Activated CD8-positive, alpha-beta memory T cell treated with anti-CD3 and anti-CD28 coated beads, Interleukin-2, amount 50 U/mL, for 1 hour (primary cell): ENCODE measurements around the gene LRRC71.

ENCODE experiments used
- DNase-seq: peaks from one replicate; pipeline ENCODE4 v3.0.0-alpha.2; 2020; ENCODE audit errors: extremely low read depth

The LRRC71 gene

GRCh38 chr1:156927215-156928042, 7.0 kb downstream of the LRRC71 start:
- DNase-seq, result peak; percentile 20

GRCh38 chr1:156928043-156928602, 7.7 kb downstream of the LRRC71 start:
- DNase-seq, result no peak

GRCh38 chr1:156929596-156930238, 9.3 kb downstream of the LRRC71 start:
- no peak for DNase-seq

DNA sequence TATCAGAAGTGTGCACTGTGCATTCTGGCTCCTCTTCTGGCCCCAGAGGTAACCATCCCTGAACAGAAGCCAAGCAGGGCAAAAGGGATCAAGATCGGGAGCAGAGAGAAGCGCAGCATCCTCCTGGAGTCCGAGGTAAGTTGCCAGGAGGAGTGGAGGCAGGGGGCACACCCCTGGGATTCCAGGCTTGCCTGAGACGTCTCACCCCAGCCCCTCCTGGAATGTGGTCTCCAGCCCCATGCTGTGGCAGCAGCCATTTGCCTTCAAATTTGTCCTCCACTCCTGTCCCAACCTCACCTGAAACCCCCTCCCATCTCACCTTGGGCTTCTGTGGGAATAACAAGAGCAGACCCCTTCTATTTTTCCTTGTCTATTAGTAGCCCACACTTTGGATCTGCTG, 10.1 kb downstream of the LRRC71 start:
- no peak for DNase-seq

DNA sequence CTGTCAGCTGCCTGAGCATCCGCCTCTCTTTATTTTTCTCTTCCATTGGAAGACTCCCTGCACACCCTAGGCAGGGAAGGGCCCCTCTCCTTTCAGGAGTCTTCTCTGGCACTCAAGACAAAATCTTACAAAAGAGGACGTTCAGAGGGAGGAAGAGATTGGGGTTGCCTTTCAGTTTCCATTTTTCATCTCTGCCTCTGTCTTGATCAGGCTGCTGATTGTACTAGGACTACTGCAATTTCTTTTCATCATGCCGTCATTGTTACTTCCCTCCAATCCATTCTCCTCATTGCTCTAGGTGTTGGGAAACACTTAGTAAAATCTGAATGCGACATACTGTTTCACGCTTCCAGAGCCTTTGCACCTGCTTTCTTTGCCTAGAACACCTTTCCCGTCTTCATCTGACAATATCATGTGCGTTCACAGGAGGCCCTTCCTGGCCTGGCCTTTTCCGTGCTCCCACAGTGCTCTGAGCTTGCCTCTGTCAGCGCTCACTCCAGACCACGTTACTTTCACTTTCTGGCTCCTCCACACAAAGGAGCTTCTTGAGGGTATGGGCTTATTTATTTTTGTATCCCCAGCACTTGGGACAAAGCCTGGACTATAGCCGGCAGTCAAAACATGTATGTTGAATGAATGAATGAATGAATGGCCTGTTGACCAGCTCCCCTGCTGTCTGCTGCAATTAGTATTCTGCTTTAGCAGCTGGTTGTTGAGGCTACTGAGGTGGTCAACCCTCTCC, 10.9 kb downstream of the LRRC71 start:
- DNase-seq, result no peak

DNA sequence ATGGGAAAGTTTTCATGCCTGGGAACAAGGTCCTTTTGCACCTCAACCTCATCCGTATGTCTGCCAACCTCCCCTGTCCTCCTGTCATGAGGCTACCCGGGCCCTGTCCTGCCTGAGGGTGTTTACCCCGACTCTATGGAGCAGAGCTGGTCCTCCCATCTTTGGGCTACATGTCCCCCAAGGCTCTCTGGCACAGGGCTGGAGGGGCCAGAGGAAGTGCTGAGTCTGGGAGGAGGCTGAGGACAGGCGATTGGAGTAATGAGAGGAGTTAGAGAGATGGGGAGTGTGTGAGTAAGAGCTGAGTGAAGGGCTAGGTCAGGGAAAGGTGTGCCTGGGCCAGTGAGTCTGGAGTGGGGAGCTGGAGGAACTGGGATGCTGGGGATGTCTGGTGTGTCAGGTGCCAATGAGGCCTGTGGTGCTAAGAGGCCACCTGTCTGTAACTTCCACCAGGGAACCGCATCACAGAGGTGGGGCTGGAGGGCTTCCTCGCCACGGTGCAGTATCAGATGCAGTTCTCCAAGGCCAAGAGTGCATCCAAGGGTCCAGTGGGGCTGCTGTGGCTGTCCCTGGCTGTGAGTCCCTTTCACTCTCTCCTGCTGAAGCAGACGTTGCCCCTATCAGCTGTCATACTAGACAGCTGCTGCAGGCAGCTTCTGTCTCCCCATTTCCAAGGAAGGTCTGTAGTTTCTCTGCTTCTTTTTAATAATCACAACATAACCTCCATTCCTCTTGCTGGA, 11.7 kb downstream of the LRRC71 start:
- no peak for DNase-seq

DNA sequence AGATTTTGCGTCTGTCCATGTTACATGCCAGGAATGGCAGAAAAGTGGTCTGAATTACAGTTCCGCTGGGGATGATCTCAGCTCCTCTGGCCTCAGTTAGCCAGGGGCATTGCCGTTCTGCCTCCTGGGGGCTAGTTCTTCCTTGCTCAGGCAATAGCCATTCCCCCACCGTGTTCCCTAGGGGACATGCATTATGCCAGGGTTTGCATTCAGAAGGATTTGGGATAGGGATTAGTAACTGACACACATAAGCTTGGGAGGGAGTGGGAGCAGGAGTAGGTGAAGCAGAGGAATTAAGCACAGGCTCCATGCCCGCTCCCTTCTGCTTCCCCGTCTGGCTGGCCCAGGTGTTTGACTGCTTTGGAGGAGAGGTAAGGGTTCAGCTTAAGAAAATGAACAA, 12.7 kb downstream of the LRRC71 start:
- DNase-seq, result no peak

- no peak for DNase-seq
These were observed 15.2 kb downstream of the LRRC71 start for GRCh38 chr1:156935505-156936128.

GRCh38 chr1:156936191-156936590, 15.8 kb downstream of the LRRC71 start:
- no peak for DNase-seq

GRCh38 chr1:156936721-156937220, 16.3 kb downstream of the LRRC71 start:
- DNase-seq, result no peak

GRCh38 chr1:156937883-156938282, 17.5 kb downstream of the LRRC71 start:
- no peak for DNase-seq

- no peak for DNase-seq
These were observed 18.4 kb downstream of the LRRC71 start for GRCh38 chr1:156938813-156939212.

DNA sequence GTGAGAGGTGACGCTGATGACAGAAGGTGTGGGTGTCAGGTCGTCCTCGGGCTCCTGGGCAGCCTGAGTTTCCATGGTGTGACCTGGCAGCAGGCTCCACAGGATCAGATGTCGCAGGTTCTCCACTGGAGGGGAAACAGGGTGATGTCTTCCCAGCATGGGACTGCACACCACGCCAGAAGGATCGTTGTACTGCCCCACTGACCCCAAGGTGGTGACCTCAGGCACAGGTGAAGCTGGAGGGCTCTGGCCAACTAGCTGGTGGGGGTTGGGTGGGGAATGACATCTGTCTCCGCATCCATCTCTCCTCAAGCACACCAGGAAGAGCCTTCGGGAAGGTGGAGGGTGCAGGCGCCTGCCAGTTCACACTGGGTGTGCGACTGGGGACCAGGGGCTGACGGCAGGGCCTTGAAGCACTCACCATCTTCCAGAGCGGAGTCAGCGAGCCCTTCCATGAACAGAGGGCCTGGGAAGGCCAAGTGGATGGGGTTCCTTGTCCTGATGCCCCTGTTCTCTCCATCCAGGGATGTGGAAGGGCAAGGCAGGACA, 19.4 kb downstream of the LRRC71 start:
- DNase-seq, result no peak

DNA sequence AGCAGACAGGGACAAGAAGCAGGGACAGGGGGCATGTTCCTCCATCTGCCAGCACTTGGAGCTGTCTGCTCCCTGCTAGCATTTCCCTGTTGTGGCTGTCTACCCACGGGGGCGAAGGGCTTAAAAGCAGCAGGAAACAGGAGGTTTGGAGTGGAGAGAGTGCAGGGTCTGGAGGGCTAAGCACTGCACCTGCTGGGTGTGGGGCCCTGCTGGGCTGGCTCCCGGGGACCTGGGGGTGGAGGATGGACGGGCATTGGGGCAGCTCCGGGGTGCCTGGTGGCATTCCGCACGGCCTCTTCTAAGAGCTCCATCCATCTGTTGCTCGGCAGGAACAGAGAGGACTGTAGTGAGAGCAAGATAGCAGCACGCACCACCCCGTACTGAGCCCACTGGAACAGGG, 21.2 kb downstream of the LRRC71 start:
- DNase-seq, result no peak

DNA sequence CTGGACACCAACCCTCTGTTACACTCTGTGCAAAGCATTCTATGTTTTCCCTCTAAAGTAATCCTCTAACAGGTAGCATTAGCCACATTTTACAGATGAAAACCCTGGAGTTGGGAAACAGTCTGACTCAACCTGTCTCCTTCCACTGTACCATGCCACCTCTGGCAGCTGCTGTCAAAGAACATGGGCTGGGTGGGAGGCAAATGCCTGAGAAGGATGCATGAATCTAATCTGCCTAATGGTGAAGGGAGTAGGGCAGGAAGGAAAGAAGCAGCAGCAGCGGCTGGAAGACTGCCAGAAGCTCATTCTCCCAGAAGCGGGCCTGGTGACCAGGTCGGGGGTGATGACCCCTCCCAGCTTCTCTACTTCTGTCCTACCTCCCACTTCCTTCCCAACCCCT, 21.7 kb downstream of the LRRC71 start:
- DNase-seq, result no peak

- no peak for DNase-seq
These were observed 22.1 kb downstream of the LRRC71 start for GRCh38 chr1:156942576-156942975.

GRCh38 chr1:156943756-156944155, 23.3 kb downstream of the LRRC71 start:
- DNase-seq, result no peak

- DNase-seq, result no peak
These were observed 23.8 kb downstream of the LRRC71 start for GRCh38 chr1:156944268-156944667.

DNA sequence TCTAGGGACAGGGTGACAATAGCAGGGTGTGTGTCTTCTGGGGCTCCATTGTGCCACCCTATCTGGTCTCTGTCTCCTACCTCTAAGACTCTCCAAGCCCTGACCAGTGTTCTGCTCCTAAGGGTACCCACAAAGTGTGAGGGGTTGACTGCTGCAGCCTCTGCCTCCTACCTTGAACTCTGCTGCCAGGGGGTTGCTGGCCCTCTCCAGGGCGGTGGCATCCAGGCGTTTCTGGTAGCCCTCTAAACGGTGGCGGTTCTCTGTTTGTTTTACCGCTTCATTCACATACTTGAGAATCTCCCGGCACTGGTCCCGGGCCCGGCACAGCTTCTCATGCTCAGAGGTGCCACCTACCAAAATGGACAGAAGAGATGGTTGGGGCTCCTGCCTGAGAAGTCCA, 24.4 kb downstream of the LRRC71 start:
- DNase-seq, result no peak

- no peak for DNase-seq
These were observed 25.6 kb downstream of the LRRC71 start for GRCh38 chr1:156945881-156946661.
